HTR-8/SVneo (cell line): Measurements from ENCODE around the gene CCM2L.
A peak's percentile ranks its signal among the peaks of the same experiment; 100 is the strongest.

ENCODE experiments used
- DNase-seq: peaks from one replicate; pipeline ENCODE4 v3.0.0; 2011; ENCODE audit warnings: low spot score, mixed read lengths; ENCODE audit not compliant: insufficient read length
- FAIRE-seq: peaks from 2 replicates; lab custom pipeline; 2011; peaks lifted over from hg19 to GRCh38; lab: Jason Lieb, UNC

The CCM2L gene

DNA sequence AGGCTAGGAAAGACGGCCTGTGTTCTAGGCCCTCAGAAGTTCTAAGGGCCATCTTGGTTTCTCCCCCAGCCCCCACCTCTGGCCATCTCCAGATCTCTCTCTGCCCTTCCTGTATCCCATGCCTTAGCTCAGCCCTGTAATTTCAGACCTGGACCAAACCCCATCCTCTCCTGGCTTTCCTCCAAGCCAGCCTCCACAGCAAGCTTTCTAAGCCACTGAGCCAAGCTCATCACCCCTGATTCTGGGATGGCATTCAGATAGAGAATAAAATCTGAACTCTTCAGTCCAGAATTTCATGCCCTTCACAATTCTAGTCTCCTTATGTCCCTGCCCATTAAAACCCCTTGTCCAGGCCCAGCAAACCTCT, 18.9 kb upstream of the CCM2L start:
- no peak for FAIRE-seq
- DNase-seq: no peak

DNA sequence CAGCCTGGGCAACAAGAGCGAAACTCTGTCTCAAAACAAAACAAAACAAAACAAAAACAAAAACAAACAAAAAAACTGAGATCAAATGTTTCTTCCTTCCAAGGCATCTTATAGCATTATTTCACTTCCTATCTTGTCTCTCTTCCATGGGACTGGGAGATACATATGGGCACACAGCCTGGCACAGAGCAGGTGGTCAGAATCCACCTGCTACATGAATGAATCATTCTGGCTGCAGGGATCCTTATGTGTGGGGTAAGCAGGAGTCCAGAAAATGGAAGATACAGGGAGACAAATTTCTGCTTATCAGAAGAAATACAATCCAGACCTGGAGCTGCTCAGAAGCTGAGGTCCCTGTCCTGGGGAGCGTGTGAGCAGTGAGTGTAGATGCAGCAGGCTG, 18.2 kb upstream of the CCM2L start:
- FAIRE-seq: no peak
- DNase-seq: no peak

DNA sequence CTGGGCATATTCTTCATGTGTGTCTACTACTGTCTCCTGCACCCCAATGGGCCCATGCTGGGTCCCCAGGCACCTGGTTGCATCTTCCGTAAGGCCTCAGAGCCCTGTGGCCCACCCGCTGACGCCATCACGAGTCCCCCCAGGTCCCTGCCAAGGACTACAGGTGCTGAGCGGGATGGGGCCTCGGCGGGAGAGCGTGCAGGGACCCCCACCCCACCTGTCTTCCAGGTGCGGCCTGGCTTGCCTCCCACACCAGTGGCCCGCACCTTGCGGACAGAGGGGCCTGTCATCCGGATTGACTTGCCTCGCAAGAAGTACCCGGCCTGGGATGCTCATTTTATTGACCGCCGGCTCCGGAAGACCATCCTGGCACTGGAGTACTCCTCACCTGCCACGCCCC, 13.2 kb upstream of the CCM2L start:
- DNase-seq: no peak
- no peak for FAIRE-seq

DNA sequence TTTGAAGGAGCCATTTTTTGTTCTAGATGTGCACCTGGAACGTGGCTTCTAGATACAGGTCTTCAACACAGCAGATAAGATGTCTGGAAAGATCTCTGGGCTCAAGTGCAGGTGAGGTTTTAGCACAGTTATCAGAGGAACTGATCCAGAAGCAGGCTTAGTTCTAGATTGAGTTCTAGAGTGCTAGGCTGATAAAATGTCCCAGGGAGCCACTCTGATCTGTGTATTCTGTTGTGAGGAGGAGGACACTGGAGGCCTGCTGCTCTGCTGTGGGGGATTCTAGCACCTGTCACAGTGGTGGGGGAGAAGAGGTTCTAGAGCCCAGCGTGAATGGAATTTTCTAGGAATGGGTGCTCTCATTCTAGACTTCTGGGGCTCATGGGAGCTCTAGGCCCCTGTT, 12.0 kb upstream of the CCM2L start:
- DNase-seq: no peak
- no peak for FAIRE-seq

DNA sequence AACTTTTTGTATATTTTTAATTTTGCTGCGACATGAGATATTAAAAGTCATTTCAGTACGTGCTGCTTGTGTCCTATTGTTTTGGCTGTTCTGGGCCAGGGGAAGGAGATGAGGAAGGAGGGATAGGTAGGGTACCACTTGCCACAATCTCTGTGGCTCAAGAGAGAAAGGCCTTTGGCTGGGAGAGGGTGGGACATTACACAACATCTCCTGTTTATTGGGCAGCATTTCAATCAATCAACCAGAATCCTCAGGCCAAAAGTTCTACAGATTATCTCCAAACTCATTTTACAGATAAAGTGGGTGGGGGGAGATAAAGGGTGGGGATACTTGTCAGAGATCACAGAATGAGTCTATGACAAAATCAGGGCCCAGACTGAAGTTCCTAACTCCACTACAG, 6.9 kb upstream of the CCM2L start:
- no peak for FAIRE-seq

DNA sequence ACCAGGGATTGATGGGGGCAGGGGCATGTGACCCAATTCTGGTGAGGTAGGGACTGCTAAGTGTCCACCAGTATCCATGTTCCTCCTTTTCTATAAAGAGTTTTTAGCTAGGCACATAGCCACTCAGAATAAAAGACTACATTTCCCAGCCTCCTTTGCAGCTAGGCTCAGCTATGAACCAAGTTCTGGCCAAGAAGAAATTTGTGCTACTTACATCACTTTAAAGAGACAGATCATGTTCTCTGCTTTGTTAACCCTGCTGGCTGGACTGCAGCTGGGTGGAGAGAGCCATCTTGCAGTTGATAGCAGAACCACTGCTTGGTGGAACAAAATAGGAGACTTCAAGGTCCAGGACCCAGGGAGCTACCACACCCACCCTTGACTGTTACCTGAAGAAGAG, 5.3 kb upstream of the CCM2L start:
- no peak for DNase-seq
- FAIRE-seq: no peak

More for the DNA sequence above, 6.9 kb upstream of the CCM2L start:
- DNase-seq: no peak

DNA sequence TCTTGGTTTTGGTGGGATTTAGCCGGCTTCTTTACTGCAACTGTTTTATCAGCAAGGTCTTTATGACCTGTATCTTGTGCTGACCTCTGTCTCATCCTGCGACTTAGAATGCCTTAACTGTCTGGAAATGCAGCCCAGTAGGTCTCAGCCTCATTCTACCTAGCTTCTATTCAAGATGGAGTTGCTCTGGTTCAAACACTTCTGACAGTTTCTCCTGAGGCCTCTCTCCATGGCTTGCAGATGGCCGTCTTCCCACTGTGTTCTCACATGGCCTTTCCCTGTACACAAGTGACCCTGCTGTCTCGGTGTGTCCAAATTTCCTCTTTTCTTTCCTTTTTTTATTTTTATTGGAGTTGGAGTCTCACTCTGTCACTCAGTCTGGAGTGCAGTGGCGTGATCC, 4.2 kb upstream of the CCM2L start:
- DNase-seq (no peak), FAIRE-seq (no peak)

DNA sequence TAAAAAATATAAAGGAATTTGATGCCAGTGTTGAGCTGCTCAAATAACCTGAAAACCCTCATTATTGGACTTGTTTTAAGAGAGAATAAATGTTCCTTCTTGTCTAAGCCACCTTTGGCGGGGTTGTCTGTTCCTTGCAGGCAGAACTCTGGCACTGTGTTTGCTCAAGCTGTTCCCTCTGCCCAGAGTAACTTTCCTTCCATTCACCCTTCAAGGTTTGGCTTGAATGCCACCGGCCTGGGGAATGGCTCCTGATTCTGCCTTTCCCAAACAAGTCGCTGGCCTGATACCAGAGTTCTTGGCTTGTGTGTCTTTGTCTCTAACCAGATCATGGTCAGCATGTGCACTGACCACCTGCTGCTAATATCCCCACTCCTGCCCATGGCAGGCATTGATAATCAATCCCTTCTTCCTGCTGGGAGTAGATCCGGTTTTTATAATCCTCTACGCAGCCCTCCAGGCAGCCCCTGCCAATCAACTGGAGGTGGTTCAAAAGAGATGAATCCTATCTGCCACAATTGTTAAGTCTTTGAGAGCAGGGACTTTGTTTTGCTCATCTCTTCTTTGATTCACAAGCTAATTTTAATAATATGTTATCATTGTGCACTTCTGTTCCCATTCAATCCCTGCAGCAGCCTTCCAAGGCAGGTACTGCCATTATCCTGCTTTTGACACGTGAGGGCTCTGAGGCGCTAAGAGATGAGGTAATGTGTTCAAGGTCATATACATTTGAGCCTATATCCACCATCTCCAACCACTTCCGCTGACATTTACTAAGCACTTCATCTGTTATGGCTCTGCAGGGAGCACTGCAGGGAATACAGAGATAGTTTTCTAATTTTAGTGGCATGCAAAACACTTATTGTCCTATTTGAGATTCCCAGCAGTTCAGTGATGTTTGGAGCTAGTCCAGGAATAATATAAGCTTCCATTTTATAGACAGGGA, 3.1 kb upstream of the CCM2L start:
- DNase-seq (no peak), FAIRE-seq (no peak)

DNA sequence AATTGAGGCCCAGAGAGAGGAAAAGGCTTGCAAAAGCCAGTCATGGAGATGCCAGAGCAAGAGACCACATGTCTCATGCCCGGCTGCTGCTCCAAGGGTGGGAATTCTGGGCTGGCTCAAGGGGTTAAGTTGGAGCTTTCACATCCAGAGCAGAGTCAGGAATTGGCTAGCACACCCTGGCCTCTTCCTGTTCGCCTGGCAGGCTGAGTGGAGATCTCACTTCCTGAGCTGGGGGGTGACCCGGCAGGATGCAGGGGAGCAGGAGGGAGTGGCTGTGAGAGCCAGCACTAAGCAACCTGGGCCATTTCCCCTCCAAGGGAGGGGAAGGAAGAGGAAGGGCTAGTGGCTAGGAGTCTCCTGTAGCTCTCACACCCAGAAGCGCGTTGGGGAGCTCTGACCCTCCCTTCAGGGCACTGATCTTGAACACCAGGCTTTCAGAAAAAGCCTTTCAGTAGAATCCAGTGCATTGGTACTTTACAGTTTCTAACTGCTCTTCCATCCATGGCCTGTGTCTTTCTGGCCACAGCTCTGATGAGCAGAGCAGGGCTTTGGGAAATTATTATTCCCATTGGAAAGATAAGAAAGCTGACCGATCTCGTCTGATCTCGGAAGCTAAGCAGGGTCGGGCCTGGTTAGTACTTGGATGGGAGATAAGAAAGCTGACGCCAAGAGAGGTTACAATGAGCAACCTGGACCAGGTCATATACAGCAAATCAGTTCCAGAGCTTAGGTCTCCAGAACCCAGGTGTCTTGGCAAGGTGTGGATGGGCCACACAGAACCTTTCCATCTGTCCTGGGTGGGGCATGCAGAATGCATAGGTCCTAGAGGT, 2.2 kb upstream of the CCM2L start:
- no peak for DNase-seq
- FAIRE-seq: no peak

DNA sequence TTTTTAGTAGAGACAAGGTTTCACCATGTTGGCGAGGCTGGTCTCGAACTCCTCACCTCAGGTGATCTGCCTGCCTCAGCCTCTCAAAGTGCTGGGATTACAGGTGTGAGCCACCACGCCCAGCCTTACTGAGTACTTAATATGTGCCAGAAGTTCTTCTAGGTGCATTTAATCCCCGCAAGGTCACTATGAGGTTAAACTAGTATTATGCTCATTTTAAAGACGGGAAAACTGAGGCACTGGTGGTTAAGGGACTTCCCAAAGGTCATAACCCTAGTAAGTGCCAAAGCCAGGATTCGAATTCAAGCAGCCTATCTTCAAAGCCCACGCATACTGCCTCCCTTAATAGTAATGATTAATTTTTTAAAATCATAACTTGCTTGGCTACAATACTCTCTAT, 674 bp upstream of the CCM2L start:
- DNase-seq (no peak), FAIRE-seq (no peak)

DNA sequence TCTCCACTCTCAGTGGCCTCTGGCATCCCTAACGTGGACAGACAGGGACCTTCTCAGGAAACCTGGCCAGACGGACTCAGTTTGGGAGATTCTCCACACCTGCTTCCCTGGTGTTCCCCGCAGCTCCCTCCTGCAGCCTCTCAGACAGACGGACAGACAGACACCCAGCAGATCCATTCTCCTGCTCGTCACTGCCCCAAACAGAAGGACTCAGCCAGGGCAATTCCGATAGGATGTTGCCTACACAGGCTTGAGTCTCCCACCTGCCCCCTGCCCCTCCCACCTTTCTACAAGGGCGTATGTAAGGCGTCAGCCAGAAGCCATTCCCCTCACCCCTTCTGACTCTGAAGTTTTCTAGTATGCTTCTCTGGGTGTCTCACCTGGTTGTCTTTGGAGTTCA, 428 bp downstream of the CCM2L start:
- FAIRE-seq (no peak), DNase-seq (no peak)

DNA sequence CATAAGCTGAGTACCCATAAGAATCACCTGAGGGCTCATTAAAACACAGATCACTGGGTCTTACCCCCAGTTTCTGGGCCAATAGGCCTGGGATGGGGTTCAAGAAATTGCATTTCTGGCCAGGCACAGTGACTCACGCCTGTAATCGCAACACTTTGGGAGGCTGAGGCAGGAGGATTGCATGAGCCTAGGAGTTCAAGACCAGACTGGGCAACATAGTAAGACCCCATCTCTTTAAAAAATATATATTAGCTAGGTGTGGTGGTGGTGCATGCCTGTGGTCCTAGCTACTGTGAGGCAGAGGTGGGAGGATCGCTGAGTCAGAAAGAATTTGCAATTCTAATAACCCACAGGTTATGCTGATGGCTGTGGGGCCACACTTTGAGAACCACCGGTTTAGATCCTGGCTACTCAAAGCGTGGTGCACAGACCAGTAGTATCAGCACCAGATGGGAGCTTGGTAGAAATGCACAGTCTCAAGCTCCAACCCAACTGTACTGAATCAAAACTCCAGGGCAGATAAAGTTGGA, 2.0 kb downstream of the CCM2L start:
- FAIRE-seq: no peak

DNA sequence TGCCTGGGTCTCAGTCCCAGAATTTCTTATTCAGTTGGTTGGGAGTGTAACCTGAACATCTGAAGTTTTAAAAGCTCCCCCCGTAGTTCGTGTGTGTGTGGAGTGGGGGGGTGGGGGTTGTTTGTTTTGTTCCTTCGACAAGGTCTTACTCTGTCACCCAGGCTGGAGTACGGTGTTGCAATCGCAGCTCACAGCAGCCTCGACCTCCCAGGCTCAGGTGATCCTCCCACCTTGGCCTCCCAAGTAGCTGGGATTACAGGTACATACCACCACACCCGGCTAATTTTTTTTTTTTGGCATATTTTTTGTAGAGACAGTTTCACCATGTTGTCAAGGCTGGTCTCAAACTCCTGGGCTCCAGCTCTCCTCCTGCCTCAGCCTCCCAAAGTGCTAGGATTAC, 3.1 kb downstream of the CCM2L start:
- FAIRE-seq (no peak), DNase-seq (no peak)

More for the DNA sequence above, 2.0 kb downstream of the CCM2L start:
- DNase-seq: no peak

DNA sequence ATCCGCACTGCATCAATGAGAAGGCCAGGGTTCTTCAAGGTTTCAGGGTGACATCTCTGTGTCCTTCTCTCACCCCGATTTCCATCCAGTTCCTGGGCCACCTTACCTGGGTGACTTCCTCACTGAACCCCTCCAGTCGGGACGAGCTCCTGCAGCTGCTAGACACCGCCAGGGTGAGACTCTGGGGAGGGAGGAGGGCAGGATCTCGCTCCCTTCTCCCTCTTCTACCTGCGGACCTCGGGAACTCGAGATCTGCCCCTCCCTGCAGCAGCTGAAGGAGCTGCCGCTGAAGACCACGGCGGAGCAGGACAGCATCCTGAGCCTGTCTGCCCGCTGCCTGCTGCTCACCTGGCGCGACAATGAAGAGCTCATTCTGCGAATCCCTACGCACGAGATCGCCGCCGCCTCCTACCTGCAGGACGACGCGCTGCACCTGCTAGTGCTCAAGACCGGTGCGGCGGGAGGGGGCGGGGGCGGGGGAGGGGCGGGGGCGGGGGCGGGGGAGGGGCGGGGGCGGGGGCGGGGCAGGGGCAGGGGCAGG, 7.5 kb downstream of the CCM2L start:
- FAIRE-seq (no peak), DNase-seq (no peak)

DNA sequence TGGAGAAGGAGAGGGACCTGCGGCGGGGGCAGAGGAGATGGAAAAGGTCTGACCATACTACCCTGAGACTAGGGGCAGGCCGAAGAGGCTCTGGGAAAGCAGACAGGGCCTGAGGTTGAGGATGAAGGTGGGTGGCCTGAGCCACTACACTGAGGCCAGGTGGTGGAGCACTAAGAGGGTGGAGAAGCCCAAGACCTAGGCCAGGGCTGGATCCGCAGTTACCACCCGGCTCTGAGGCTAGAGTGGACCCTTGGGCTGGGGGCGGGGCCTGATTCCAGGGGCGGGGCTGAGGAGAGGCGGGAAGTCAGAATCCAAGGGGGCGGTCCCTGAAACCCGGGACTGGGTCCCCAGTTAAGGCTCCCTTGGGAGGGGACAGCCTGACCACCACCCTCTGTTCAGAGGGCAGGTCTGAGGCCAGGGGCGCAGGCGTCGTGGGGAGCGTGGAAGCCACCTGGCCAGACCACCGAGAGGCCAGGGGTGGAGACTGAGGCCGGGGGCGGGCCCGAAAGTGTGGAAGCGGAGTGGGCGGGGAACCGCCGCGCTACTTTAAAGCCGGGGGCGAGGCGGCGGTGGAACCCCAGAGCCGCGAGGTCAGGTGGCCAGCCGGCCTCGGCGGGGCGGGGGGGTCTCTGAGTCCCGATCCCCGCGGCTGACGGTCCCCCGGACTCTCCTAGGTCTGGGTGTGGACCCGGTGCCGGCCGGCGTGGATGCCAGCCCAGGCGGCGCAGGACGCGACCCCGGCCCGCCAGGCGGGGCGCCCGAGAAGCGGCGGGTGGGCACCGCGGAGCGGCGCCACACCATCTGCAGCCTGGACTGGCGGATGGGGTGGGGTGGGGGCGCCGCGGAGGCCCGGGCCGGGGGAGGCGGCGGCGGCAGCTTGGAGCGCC, 8.3 kb downstream of the CCM2L start:
- peak; percentile 86 for DNase-seq
- FAIRE-seq: no peak

DNA sequence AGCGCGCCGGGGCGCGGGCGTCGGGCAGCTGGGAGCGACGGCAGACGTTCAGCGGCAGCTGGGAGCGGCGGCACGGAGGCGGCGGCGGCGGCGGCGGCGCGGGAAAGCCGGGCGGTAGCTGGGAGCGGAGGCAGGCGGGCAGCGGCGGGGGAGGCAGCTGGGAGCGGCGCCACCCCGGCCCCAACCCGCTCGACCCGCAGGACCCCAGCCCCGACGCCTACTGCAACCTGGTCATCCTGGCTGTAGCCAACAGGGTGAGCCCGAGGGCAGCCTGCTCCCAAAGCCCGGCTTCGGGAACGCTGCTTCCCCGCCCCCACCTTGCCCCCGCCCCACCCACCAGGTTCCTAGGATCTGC, 8.9 kb downstream of the CCM2L start:
- FAIRE-seq: no peak
- peak; percentile 52 for DNase-seq

DNA sequence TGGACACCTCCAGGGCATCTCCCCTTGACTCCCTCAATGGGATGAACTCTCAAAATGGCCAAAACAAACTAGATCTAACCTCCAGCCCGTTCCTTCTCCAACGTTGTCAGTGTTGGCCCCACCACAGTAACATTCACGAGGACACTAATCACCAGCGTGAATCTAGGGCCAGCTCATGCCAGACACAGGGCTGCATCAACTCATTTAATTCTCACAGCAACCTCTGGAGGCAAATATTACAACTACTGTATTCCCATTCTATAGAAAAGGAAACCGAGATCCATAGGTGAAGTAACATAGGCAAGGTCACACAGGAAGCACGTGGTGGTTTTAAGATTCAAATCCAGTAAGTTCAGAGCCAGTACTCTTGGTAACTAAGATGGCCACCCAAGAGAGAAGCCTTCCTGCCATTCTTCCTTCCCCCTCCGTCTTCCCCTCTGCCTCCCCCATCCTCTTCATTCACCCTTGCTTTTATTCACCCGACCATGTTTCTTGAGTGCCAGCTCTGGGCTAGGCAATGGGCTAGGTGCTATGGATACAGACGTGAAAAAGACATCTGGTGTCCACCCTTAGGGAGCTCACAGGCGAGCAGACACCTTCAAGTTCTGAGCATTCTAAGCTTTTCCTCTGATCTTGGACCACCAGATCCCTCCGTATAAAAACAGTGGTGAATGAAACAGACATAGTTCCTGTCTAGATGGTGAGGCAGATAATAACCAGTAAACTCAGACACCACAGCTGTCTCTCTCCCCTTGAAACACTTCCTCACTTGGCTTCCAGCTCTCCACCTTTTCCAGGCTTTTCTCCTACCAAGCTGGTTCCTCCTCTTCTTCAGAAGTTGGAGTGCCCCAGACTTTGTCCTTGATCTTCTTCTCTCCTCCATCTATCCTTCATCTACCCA, 9.6 kb downstream of the CCM2L start:
- DNase-seq: no peak
- no peak for FAIRE-seq

DNA sequence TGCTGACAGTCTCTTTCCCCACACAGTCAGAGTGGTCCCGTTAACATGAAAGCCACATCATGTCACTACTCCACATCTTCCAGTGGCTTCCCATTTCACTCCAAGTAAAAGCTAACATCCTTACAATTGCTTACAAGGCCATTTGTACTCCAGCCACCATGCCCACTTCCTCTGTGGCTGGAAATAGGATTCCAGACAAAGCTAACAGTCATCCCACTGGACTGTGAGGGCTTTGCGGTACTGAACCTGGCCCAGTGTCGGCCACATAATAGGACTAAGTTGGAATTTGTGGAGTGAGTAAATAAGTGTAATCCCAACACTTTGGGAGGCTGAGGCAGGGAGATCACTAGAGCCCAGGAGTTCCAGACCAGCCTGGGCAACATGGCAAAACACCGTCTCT, 10.9 kb downstream of the CCM2L start:
- FAIRE-seq: no peak
- no peak for DNase-seq

DNA sequence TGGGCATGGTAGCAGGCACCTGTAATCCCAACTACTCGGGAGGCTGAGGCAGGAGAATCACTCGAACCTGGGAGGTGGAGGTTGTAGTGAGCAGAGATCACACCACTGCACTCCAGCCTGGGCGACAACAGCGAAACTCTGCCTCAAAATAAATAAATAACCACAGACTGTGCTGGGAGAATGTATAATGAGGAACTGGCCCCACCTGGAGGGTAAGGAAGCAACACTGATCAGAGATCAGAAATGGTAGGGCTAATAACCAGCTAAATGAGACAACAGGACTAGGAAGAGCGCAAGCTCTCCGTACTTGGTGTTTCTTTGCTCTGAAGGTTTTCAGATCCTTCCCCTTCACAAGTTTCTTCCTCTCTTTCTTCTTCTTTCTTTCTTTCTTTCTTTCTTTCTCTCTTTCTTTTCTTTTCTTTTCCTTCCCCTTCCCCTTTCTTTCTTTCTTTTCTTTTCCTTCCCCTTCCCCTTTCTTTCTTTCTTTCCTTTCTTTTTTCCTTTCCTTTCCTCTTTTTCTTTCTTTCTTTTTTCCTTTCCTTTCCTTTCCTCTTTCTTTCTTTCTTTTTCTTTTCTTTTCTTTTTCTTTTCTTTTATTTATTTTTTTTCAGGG, 14.6 kb downstream of the CCM2L start:
- FAIRE-seq (no peak), DNase-seq (no peak)
